GM12872 (cell line): ENCODE results near the gene RABGAP1.

Source experiments
- CTCF ChIP-seq: IDR thresholded peaks from 3 replicates; pipeline ENCODE4 v1.5.1; 2011; ENCODE audit warnings: low read depth, mild to moderate bottlenecking, low read length, moderate library complexity; ENCODE audit not compliant: insufficient read depth

Gene RABGAP1

DNA sequence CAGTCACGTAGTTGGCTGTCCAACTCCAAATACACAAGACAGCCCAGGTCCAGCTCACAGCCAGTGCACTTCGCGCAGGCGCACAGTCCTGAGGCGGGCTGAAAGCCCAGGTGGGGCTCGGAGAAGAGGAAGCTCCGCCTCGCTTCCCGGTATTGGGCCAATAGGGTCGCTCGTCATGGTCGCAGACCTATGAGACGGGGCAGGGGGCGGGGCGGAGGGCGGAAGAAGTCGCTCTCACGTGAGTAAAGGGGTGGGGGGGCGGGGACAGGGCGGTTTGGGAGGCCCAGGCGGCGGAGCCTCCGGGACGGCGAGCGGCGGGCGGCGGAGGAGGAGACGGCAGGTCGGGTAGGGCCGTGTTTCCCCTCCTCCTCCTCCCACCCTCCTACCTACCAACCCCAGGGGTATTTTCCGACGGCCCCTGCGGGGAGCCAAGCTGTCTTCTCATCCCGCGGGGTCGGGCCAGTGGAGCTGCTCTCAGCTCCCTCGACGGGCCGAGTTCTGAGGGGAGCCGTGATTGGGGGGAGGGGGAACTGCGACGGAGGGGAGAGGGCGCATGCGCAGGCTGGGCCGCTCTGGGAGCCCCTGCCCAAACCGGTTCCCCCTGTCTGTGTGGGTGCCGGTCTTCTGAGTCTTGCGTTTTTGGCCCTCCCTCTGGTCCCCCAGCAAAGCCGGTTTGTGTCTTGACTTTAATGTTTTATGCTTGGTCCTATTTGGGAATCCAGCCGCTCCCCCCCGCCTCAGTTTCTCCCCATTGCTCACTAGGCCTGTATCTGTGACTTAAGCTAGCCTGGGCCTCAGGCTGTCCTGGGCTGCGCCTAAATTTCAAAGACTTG, at the start of gene RABGAP1:
RABGAP1 (plus strand) TSS at position 272 of the 833 bp plus-strand sequence. CDS start 16,040 bp downstream, outside the sequence.
- TF ChIP-seq CTCF = no peak

- no peak for TF ChIP-seq CTCF
Measured at GRCh38 chr9:122897969-122898368, 42.9 kb upstream of the RABGAP1 start.

GRCh38 chr9:122900791-122901190, 40.0 kb upstream of the RABGAP1 start:
- no peak for TF ChIP-seq CTCF

DNA sequence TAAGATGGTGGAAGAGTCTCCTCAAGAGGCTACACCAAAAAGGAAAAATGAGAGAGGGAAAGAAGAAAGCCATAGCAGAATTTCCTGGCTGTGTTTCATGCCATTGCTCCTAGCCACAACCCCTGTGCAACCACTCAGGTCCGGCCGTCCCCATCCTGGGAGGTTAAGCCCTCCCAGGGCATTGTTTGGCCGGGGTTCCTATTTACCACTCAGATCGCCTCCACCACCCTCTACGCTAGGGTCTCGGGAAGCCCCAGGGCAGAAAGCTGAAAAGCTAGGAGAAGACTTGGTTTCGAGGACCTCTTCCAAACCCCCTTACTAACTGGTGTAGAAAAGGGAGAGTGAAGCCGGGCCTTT, 36.4 kb upstream of the RABGAP1 start:
- TF ChIP-seq CTCF = no peak

DNA sequence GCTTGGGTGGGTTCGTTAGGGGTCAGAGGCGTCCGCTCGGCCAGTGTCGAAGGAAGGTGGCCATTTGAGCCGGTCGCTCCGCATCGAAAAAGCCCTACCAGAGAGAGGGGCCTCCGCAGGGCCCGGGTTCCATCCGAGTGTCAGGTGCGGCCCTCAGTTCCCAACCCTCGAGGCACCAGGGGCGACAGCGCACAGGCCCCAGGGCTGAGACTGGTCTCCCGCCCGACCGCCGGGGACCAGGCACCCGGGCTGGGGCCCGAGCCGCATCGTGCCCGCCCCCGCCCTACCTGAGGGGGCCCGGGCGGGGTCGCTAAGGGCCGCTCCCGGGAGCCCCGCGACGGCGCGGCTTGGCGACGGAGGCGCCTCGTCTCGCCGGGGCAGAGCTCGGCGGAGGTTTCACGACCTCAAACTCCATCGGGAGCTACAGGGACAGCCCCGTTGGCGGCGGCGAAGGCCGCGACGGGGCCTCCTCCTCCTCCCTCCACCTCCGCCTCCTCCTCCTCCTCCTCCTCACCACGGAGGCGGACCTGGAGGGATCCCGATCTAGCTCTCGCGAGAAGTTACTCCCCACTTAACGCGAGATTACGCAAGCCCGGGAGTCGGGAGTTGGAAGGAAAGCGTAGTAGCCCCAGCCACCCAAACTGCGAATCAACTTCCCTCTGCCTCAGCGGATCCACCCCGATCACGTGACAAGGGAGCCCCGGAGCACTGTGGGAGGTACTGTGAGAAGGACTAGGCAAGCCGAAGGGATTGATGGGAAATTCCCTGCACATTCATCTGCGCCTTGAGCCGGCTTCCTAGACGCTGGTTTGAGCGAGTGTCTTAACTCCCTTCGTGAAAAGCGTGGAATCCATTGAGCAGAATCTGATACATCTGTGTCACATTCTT, 35.8 kb upstream of the RABGAP1 start, which contains the start of gene RC3H2:
RC3H2 (minus strand) TSS at position 537 of the 888 bp plus-strand sequence. CDS start 7,850 bp downstream, outside the sequence.
- no peak for TF ChIP-seq CTCF

DNA sequence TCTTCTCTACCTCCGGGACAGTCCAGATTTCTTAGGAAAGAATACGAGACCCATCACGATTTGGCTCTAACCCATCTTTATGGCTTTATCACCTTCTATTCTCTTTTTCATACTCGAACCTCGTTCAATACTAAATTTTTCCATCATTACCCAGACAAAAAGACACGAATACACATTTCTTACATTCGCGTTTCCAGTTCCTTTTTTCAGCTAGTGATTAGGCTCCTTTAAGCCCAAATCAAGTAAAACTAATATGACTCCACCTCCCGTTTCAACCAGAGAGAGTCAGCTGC, 28.2 kb upstream of the RABGAP1 start:
- TF ChIP-seq CTCF = no peak

DNA sequence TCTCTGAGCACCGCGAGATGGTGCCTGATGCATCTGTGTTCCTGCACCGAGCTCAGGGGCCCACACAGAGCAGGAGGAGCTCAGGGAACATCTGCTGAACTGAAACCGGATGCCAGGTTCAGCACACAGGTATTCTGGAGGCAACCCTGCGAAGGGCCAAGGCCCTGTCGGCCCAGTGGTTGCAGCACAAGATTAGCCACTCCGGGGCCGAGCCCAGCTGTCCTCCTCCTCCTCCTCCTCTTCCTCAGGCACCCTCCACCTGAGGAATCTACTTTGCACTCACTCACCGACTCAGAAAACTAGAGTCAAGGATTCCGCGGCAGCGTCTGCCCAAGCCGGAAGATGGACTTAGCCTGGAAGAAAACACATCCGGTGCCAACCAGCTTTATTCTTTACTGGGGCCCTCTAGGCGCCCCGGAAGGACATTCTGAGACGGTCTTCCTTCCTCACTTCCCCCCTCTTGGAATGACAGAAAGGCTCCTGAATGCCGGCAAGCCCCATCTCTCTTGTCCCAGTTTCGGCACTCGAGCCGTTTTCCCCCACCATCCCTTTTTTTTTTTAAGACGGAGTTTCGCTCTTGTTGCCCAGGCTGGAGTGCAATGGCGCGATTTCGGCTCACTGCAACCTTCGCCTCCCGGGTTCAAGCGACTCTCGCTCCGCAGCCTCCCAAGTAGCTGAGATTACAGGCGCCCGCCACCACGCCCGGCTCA, 27.7 kb upstream of the RABGAP1 start, which contains the start of gene ZBTB6:
ZBTB6 (minus strand) TSS at position 360 of the 710 bp plus-strand sequence. CDS start 1,251 bp downstream, outside the sequence.
- TF ChIP-seq CTCF = no peak
